ENCODE results near the gene LRRC14B.

DNA sequence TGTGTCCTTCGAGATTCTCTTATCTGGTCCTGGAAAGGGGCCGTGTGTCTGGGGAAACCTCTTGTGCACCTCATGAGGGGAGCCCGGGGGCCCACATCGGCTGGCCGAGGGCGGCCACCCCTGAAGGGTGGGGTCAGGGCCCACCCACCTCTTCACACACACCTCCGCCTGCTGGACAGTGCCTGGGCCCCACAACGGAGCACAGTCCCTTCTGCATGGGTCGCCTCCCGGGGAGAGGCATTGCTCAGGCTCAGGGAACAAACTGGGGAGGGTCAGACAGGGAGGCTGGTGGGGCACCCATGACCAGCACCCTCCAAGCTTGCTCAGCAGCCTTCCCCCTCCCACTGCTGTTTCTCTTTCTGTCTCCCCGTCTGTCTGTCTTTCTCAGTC is 1.3 kb upstream of the LRRC14B start:
- TF ChIP-seq POLR2A (IDR thresholded peaks at IDR 0.05) (no peak), POLR2AphosphoS5 (IDR thresholded peaks at IDR 0.05) (no peak)
- TF ChIP-seq, protein P1, sequence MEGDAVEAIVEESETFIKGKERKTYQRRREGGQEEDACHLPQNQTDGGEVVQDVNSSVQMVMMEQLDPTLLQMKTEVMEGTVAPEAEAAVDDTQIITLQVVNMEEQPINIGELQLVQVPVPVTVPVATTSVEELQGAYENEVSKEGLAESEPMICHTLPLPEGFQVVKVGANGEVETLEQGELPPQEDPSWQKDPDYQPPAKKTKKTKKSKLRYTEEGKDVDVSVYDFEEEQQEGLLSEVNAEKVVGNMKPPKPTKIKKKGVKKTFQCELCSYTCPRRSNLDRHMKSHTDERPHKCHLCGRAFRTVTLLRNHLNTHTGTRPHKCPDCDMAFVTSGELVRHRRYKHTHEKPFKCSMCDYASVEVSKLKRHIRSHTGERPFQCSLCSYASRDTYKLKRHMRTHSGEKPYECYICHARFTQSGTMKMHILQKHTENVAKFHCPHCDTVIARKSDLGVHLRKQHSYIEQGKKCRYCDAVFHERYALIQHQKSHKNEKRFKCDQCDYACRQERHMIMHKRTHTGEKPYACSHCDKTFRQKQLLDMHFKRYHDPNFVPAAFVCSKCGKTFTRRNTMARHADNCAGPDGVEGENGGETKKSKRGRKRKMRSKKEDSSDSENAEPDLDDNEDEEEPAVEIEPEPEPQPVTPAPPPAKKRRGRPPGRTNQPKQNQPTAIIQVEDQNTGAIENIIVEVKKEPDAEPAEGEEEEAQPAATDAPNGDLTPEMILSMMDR (IDR thresholded peaks at IDR 0.05 in 8 of 11, conservative IDR thresholded peaks at IDR 0.05 in 3 of 11) = no peak

Data from spleen (tissue), 7 donors.